Aorta (tissue), 5 donors: ENCODE data around the gene XRCC4. TPM values are rescaled to one million over a fixed set of nuclear protein-coding genes. Genes with fewer than 3 reads are reported as not detected.

Experiments
- ATAC-seq: fragments of 200-7000 bp; cut with Tn5 transposase; one replicate; pipeline ENCODE4 v1.9.1; 2022; ENCODE audit warnings: moderate library complexity; ENCODE audit not compliant: low FRiP score
- DNase-seq, 2 donors: peaks; one replicate each; pipeline ENCODE4 v3.0.0-alpha.2; 2020
- H3K27ac ChIP-seq, 2 donors: one replicate each; pipeline ENCODE4 v1.5.1; 2013; ENCODE audit warnings: low read length in 2 of 2, mild to moderate bottlenecking in 2 of 2, moderate library complexity in 2 of 2, control low read depth in 1 of 2, inconsistent platforms in 1 of 2, low read depth in 1 of 2
- H3K27me3 ChIP-seq, 2 donors: one replicate each; pipeline ENCODE4 v1.6.1; 2013; ENCODE audit warnings: control low read depth in 1 of 2, low read length in 1 of 2, mild to moderate bottlenecking in 1 of 2, moderate library complexity in 1 of 2; ENCODE audit not compliant: insufficient read depth in 2 of 2, control insufficient read depth in 1 of 2
- H3K36me3 ChIP-seq, 2 donors: one replicate each; pipeline ENCODE4 v1.6.1; 2013; ENCODE audit warnings: control low read depth in 1 of 2, low read length in 1 of 2, mild to moderate bottlenecking in 1 of 2; ENCODE audit not compliant: insufficient read depth in 2 of 2, control insufficient read depth in 1 of 2
- H3K4me1 ChIP-seq, 2 donors: one replicate each; pipeline ENCODE4 v1.6.1; 2013; ENCODE audit warnings: low read length in 2 of 2, control low read depth in 1 of 2, mild to moderate bottlenecking in 1 of 2, moderate library complexity in 1 of 2; ENCODE audit not compliant: insufficient read depth in 2 of 2, control insufficient read depth in 1 of 2
- H3K4me3 ChIP-seq, 2 donors: one replicate each; pipeline ENCODE4 v1.5.1; 2013; ENCODE audit warnings: low read length in 2 of 2, control low read depth in 1 of 2, mild to moderate bottlenecking in 1 of 2
- H3K9me3 ChIP-seq: one replicate; pipeline ENCODE4 v1.6.1; 2013; ENCODE audit warnings: mild to moderate bottlenecking, low read length; ENCODE audit not compliant: control insufficient read depth
- WGBS, 2 donors: extraction: QIAGEN DNeasy Blood & Tissue Kit; methylation state at CpG; one replicate each; pipeline ENCODE4 v1.1.7; 2013; 5-methylcytosine and 5-hydroxymethylcytosine counted together
- intact Hi-C, 2 donors: fragments of 100-400 bp; cut with DNase I; formaldehyde crosslinking; loops; one replicate each; pipeline versions ENCODE4 v1.14.2 to v1.15.0; 2022
- polyA plus RNA-seq, 2 donors: library from polyadenylated mRNA; stranded (reverse); fragments of 200-250 nt; gene quantifications; one replicate each; pipeline ENCODE4 v1.2.3, GENCODE V29; 2013
- total RNA-seq, 2 donors: library from RNA; stranded (reverse); fragmentation: NEBNext Ultra II Directional; extraction: Animal tissue kit (Norgen Biotek cat#: 25700); gene quantifications; one replicate each; pipeline ENCODE4 v1.2.1, GENCODE V29; 2021
- donor health status: healthy with polysubstance abuse.
- donor health status: Bipolar disorder and iron deficiency.
- donor health status: DM: no; HTN: no; CAD: no.
- donor health status: DM: no; HTN: no; CAD: no.
- donor health status: DM: yes; HTN: yes; CAD: no.

The XRCC4 gene
- total and polyA plus RNA-seq, 4 donors = 9.9 to 19.0 (median 11.8) TPM

DNA sequence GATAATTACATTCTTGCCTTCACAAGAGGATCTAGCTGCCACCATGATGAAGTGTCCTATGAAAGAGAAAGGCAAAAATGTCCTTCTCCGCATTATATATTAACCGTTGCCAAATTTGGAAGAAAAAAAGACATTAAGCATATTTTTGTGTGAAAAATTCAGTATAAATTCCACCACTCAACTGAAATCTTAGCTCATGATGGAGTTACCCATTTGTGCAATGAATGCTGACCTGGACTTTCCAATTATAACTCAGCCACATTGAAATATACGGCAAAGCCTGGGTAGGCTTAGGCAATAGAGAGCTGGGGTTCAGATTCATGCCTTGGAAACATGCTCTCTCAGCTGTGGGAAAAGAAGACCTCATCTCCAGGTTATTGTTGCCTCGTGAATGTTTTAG is 322.9 kb downstream of the XRCC4 start:
- 56 to 68% methylated on average over 4 of the region's 4 CpGs for WGBS, 2 donors
- Histone ChIP-seq H3K4me1 (no peaks in the 10 kb centered on the region), H3K9me3 (no peaks in the 10 kb centered on the region), H3K27ac (no peak overlapping the region), H3K36me3 (no peaks in the 10 kb centered on the region), H3K4me3 (no peak overlapping the region), H3K27me3 (no peaks in the 10 kb centered on the region)
- intact Hi-C loops = no loop called here
- DNase-seq (no peak), ATAC-seq (no peak)

DNA sequence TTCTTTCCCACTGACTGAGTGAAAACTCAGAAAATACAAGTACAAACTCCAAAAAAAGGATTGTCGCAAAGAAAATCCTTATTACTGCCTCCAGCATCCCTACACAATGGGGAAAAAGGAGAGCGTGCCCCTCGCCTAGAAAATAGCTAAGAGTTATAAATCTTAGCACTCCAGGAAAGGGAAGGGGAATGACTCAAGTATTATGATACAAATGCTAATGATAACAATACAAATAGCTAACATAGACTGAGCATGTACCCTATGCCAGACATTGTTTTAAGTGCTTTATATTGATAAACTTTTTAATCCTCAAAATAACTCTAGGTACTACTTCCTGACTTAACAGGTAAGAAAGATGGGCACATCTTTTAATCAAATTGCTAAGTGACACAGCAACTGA is 323.4 kb downstream of the XRCC4 start:
- no peaks in the 10 kb centered on the region for H3K36me3 ChIP-seq
- H3K4me3 ChIP-seq = no peak overlapping the region
- 71 to 89% methylated on average over 3 of the region's 3 CpGs for WGBS, 2 donors
- H3K9me3 ChIP-seq = no peaks in the 10 kb centered on the region
- H3K4me1 ChIP-seq = no peaks in the 10 kb centered on the region
- H3K27me3 ChIP-seq = no peaks in the 10 kb centered on the region
- H3K27ac ChIP-seq = no peak overlapping the region
- intact Hi-C loops = no loop called here
- ATAC-seq (no peak), DNase-seq (no peak)

- Histone ChIP-seq H3K27me3 (no peaks in the 10 kb centered on the region), H3K27ac (no peak overlapping the region), H3K4me1 (no peaks in the 10 kb centered on the region), H3K4me3 (no peak overlapping the region), H3K9me3 (no peaks in the 10 kb centered on the region), H3K36me3 (no peaks in the 10 kb centered on the region)
- intact Hi-C loops = no loop called here
- ATAC-seq (no peak), DNase-seq (no peak)
- WGBS, 2 donors = 54 to 55% methylated on average over 3 of the region's 3 CpGs
These were observed 323.9 kb downstream of the XRCC4 start for GRCh38 chr5:83401122-83401731.

DNA sequence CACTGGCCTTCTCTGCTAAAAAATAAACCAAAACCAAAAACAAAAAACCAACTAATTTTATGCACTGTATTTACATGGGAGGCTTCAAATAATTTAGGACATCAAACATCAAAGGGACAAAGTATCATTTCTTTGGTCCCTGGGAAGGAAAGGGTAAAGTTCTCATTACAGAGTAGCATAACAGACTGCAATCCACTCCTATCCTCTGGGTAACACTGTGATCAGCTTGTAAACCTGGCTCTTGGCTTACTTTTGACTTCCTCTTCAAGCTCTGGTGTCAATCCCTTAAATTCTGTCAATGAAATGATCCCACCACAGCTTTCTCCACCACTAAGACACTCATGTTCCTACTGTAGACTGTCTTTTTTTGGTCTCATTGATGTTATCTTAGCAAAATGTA is 324.4 kb downstream of the XRCC4 start:
- H3K9me3 ChIP-seq = no peaks in the 10 kb centered on the region
- no peak overlapping the region for H3K27ac ChIP-seq
- intact Hi-C loops = no loop called here
- ATAC-seq (no peak), DNase-seq (no peak)
- no peaks in the 10 kb centered on the region for H3K4me1 ChIP-seq
- H3K4me3 ChIP-seq = no peak overlapping the region
- H3K36me3 ChIP-seq = no peaks in the 10 kb centered on the region
- no peaks in the 10 kb centered on the region for H3K27me3 ChIP-seq

Other genes with a start within 250 kb of the XRCC4 start
- 10 to 100 TPM; 77.4 to 80.9 TPM for gene TMEM167A, start 153 bp upstream of the XRCC4 start, total RNA-seq
- gene TMEM167A, start 153 bp upstream of the XRCC4 start, polyA plus RNA-seq = 10 to 100 TPM; 53.5 to 62.7 TPM